Omental fat pad (tissue), 4 donors: ENCODE data around the gene DCC. TPM values are rescaled to one million over a fixed set of nuclear protein-coding genes. Genes with fewer than 3 reads are reported as not detected.

ENCODE experiments used
- ATAC-seq: fragments of 150-250 bp; one replicate; pipeline ENCODE4 v1.9.1; 2016; ENCODE audit warnings: mild to moderate bottlenecking, moderate library complexity; ENCODE audit not compliant: low FRiP score
- DNase-seq: peaks from one replicate; pipeline ENCODE4 v3.0.0-alpha.2; 2019; ENCODE audit warnings: low spot score
- CTCF ChIP-seq, 3 donors: fragments of 450-650 bp; IDR thresholded peaks; one replicate each; pipeline ENCODE4 v1.5.1; 2016 to 2017; ENCODE audit warnings: antibody characterized with exemption in 3 of 3, mild to moderate bottlenecking in 3 of 3, moderate library complexity in 2 of 3
- total RNA-seq, 4 donors: library from RNA; depleted of rRNA; stranded (reverse); fragments of >200 nt; gene quantifications; one replicate each; pipeline ENCODE4 v1.1.0, GENCODE V29; 2016

DCC gene
- total RNA-seq, 4 donors from 2014 or later, result 0.12 to 0.63 TPM; not detected in 2

GRCh38 chr18:52408800-52409302, 68.9 kb downstream of the DCC start:
- DNase-seq (no peak), ATAC-seq (no peak)
- no peak for TF ChIP-seq CTCF (IDR thresholded peaks at IDR 0.05)

GRCh38 chr18:52409727-52410126, 69.7 kb downstream of the DCC start:
- DNase-seq (no peak), ATAC-seq (no peak)
- no peak for TF ChIP-seq CTCF (IDR thresholded peaks at IDR 0.05)

- ATAC-seq (no peak), DNase-seq (no peak)
- TF ChIP-seq CTCF (IDR thresholded peaks at IDR 0.05), result no peak
These were observed 75.1 kb downstream of the DCC start for GRCh38 chr18:52415131-52415530.

GRCh38 chr18:52422985-52423601, 83.1 kb downstream of the DCC start:
- DNase-seq (no peak), ATAC-seq (no peak)
- TF ChIP-seq CTCF (IDR thresholded peaks at IDR 0.05), result no peak

GRCh38 chr18:52426041-52426440, 86.0 kb downstream of the DCC start:
- TF ChIP-seq CTCF (IDR thresholded peaks at IDR 0.05), result no peak
- DNase-seq, result no peak
- ATAC-seq, result no peak

GRCh38 chr18:52426462-52426861, 86.5 kb downstream of the DCC start:
- ATAC-seq (no peak), DNase-seq (no peak)
- TF ChIP-seq CTCF (IDR thresholded peaks at IDR 0.05), result no peak

GRCh38 chr18:52427521-52428175, 87.7 kb downstream of the DCC start:
- DNase-seq (no peak), ATAC-seq (no peak)
- TF ChIP-seq CTCF (IDR thresholded peaks at IDR 0.05), result no peak
